Activated naive CD8-positive, alpha-beta T cell treated with anti-CD3 and anti-CD28 coated beads, Interleukin-2, amount 10 ng/mL, durations not matched to agents 7 days and 5 days (primary cell): Measurements from ENCODE around the gene PNKD. TPM values are rescaled to one million over a fixed set of nuclear protein-coding genes. Genes with fewer than 3 reads are reported as not detected.

Experiments used
- ATAC-seq: fragments of 150-1000 bp; cut with Tn5 transposase; one replicate; pipeline ENCODE4 v1.10.0; 2021; ENCODE audit warnings: low read depth, moderate library complexity
- POLR2A ChIA-PET: fragments of 350-600 bp; sonication (Branson Sonifier 250); formaldehyde crosslinking; loops from one replicate; lab custom pipeline; 2021; ENCODE audit warnings: antibody characterized with exemption; lab: Charles Lee
- DNase-seq: peaks from one replicate; pipeline ENCODE4 v3.0.0; 2021
- H3K27ac Mint-ChIP-seq: one replicate; pipeline ENCODE4 v1.8.0; 2022; ENCODE audit warnings: mild to moderate bottlenecking, mixed read lengths
- H3K27me3 Mint-ChIP-seq: one replicate; pipeline ENCODE4 v1.8.0; 2022; ENCODE audit warnings: mild to moderate bottlenecking, moderate library complexity, mixed read lengths
- H3K36me3 Mint-ChIP-seq: one replicate; pipeline ENCODE4 v1.8.0; 2021; ENCODE audit warnings: mild to moderate bottlenecking, mixed read lengths
- H3K4me1 Mint-ChIP-seq: one replicate; pipeline ENCODE4 v1.8.0; 2021; ENCODE audit warnings: mixed read lengths
- H3K4me3 Mint-ChIP-seq: one replicate; pipeline ENCODE4 v1.8.0; 2022; ENCODE audit warnings: mild to moderate bottlenecking, moderate library complexity, mixed read lengths
- H3K9me3 Mint-ChIP-seq: one replicate; pipeline ENCODE4 v1.8.0; 2021; ENCODE audit warnings: mixed read lengths
- microRNA-seq: library from miRNA; unstranded; fragments of <30 nt; microRNA quantifications from one replicate; pipeline ENCODE4 v1.2.0, GENCODE V29; 2022
- total RNA-seq, 2 experiments: library from RNA; stranded (reverse); gene quantifications; one replicate each; pipeline ENCODE4 v1.2.3, GENCODE V29; 2021

PNKD gene
- total RNA-seq, 2 experiments from 2014 or later, result 33.9 to 36.3 TPM

DNA sequence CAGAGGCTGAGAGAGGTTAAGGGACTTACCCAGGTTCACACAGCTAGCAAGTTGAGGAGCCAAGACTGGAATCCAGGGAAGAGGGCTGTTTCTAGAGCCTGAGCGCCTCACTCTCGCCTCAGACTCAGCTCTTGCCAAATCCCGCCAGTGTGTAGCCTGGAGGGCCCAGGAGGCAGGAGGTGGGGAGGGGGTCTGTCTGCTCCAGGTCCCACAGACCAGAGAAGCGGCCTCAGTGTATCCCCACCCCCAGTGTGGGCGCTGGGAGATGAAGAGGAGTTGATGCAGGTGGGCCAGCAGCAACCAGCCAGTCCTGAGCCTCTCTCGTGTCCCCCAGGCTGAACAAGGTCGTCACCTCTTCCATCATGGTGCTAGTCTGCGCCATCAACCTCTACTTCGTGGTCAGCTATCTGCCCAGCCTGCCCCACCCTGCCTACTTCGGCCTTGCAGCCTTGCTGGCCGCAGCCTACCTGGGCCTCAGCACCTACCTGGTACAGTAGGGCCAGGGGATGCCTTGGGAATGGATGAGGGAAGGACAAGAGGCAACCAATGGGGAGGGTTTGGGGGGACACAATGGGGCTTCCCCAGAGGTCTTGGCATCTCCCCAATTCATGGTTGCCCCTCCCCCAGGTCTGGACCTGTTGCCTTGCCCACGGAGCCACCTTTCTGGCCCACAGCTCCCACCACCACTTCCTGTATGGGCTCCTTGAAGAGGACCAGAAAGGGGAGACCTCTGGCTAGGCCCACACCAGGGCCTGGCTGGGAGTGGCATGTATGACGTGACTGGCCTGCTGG is 124.2 kb downstream of the PNKD start:
- peak overlapping the region; percentile 62 for H3K27ac Mint-ChIP-seq
- H3K9me3 Mint-ChIP-seq, result no peaks in the 10 kb centered on the region
- peaks cover 2% of the 10 kb centered on the region for H3K36me3 Mint-ChIP-seq
- POLR2A ChIA-PET, result interaction anchor here (1.2 to 1.3 kb wide), 2 partner anchors 104 to 121 kb away, joined by 3 read pairs; no protein-coding TSS in a partner anchor
- peak; percentile 48 for DNase-seq
- H3K27me3 Mint-ChIP-seq, result no peaks in the 10 kb centered on the region
- ATAC-seq, result no peak
- H3K4me3 Mint-ChIP-seq, result no peak overlapping the region
- H3K4me1 Mint-ChIP-seq, result peaks cover 24% of the 10 kb centered on the region

DNA sequence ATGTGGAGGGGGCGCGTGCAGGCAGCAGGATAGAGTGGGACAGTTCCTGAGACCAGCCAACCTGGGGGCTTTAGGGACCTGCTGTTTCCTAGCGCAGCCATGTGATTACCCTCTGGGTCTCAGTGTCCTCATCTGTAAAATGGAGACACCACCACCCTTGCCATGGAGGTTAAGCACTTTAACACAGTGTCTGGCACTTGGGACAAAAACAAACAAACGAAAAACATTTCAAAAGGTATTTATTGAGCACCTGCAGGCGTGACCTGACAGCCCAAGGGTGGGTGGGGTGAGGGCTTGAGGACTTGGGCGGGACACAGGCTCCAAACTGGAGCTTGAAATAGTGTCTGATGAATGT is 124.7 kb downstream of the PNKD start:
- Mint-ChIP-seq H3K36me3 (peaks cover 2% of the 10 kb centered on the region), H3K9me3 (no peaks in the 10 kb centered on the region), H3K4me3 (no peak overlapping the region), H3K27ac (peak overlapping the region; percentile 62), H3K27me3 (no peaks in the 10 kb centered on the region), H3K4me1 (peaks cover 24% of the 10 kb centered on the region)
- ATAC-seq (no peak), DNase-seq (no peak)
- POLR2A ChIA-PET, result interaction anchor here (0.5 to 2.0 kb wide), 2 partner anchors 93 to 122 kb away, joined by 3 to 7 read pairs; no protein-coding TSS in a partner anchor

DNA sequence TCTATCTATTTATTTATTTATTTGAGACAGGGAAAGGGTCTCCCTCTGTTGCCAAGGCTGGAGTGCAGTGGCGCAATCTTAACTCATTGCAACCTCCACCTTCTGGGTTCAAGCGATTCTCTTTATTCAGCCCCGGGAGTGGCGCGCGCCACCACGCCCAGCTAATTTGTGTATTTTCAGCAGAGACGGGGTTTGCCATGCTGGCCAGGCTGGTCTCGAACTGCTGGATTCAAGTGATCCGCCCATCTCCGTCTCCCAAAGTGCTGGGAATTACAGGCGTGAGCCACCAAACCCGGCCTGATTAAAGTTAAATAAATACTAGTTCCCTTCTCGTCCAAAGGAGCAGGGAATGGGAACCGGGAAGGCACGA is 125.1 kb downstream of the PNKD start:
- H3K4me1 Mint-ChIP-seq, result peaks cover 24% of the 10 kb centered on the region
- H3K27ac Mint-ChIP-seq, result peak overlapping the region; percentile 98
- POLR2A ChIA-PET, result interaction anchor here (0.5 to 2.8 kb wide), 7 partner anchors 10 to 180 kb away, joined by 3 to 30 read pairs (median 9); partner anchors contain the start of genes AAMP and PNKD
- peak overlapping the region; percentile 70 for H3K4me3 Mint-ChIP-seq
- peaks cover 2% of the 10 kb centered on the region for H3K36me3 Mint-ChIP-seq
- no peaks in the 10 kb centered on the region for H3K9me3 Mint-ChIP-seq
- no peak for ATAC-seq
- DNase-seq, result no peak
- no peaks in the 10 kb centered on the region for H3K27me3 Mint-ChIP-seq

DNA sequence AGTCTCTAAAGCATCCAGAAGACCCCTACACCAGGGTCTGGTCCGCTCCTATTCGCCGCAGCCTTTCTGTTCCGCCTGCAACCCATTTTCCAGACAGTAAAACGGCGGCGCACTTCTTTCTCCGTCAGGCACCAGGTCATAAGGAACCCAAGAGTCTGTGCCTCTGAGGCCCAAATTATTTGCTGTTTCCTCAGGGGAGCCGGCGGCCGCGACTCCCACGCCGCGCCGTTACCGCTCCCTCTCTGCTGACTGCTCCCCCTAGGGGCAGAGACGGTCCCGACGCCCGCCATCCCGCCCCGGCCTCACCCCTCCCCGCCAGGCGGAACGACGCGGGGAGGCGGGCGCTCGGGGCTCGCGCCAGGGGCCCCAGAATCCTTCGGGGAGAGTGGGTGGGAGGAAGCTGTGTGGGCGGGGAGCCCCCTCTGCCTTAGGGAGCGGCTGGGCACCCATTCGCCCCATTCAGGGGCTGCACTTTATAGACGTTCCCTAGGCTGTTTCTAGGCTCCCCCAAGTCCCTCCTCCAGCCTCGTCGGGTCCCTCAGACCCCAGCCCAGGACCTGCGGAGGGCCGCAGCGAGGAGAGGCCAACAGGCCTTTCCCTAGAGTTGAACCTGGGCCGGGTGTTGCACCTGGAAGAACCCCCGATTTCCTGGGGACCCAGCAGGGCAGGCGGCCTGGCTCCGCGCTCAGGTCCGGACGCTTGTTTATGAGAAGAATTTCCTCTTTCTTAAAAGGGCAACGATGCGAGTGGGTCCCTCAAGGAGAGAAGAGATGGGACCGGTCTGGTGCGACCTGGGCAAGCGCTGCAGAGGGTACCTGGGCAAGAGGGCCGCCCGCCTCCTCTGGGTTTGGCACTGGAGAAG is 125.7 kb downstream of the PNKD start:
- peak; percentile 57 for ATAC-seq
- Mint-ChIP-seq H3K4me1 (peaks cover 24% of the 10 kb centered on the region), H3K9me3 (no peaks in the 10 kb centered on the region), H3K36me3 (peaks cover 2% of the 10 kb centered on the region), H3K27ac (peak overlapping the region; percentile 98), H3K4me3 (peak overlapping the region; percentile 97), H3K27me3 (no peaks in the 10 kb centered on the region)
- POLR2A ChIA-PET, result interaction anchor here (0.5 to 2.8 kb wide), 11 partner anchors 10 to 180 kb away, joined by 3 to 30 read pairs (median 7); partner anchors contain the start of genes AAMP, PNKD and USP37
- DNase-seq, result peak; percentile 95

Small RNA genes lying within 50 kb of the gene (microRNA-seq; reads per million reads assigned to microRNA genes)
- gene MIR6513 (4.9 reads per million), gene MIR6810 (not detected)

Other genes starting within 250 kb of the PNKD start
- 1 to 10 TPM; 3.0 to 4.9 TPM for gene RUFY4, start 201.3 kb upstream of the PNKD start, total RNA-seq
- gene CXCR2, start 144.5 kb upstream of the PNKD start, total RNA-seq, result under 1 TPM; 0.28 to 0.57 TPM
- gene CXCR1, start 103.6 kb upstream of the PNKD start, total RNA-seq, result under 1 TPM; 0.14 to 0.19 TPM
- 100 to 1,000 TPM; 707 to 735 TPM for gene ARPC2, start 53.3 kb upstream of the PNKD start, total RNA-seq
- gene GPBAR1, start 9.5 kb upstream of the PNKD start, total RNA-seq, result under 1 TPM; 0.71 to 0.72 TPM
- gene AAMP, start 382 bp upstream of the PNKD start, total RNA-seq, result 10 to 100 TPM; 45.2 to 51.7 TPM
- gene TMBIM1, start 22.0 kb downstream of the PNKD start, total RNA-seq, result 10 to 100 TPM; 61.0 to 71.5 TPM
- gene CATIP, start 86.3 kb downstream of the PNKD start, total RNA-seq, result not detected
- gene SLC11A1, start 111.8 kb downstream of the PNKD start, total RNA-seq, result 1 to 10 TPM; 1.6 to 1.7 TPM
- 100 to 1,000 TPM; 169 to 174 TPM for gene CTDSP1, start 129.3 kb downstream of the PNKD start, total RNA-seq
- not detected for gene VIL1, start 148.6 kb downstream of the PNKD start, total RNA-seq